HepG2 (cell line): ENCODE data around the gene TMEFF1. TPM values are rescaled to one million over a fixed set of nuclear protein-coding genes. Genes with fewer than 3 reads are reported as not detected.
A peak's percentile ranks its signal among the peaks of the same experiment; 100 is the strongest.

Experiments
- ETV5 ChIP-seq: IDR thresholded peaks from 2 replicates; pipeline ENCODE4 v1.6.1; 2018; ENCODE audit warnings: missing biosample characterization, missing genetic modification reagents, inconsistent platforms, borderline replicate concordance
- HHEX ChIP-seq: IDR thresholded peaks from 2 replicates; pipeline ENCODE4 v1.6.1; 2016; ENCODE audit warnings: control low read depth
- NPAS2 ChIP-seq: sonication (generic); formaldehyde crosslinking; IDR thresholded peaks from 2 replicates; pipeline ENCODE4 v1.8.0; 2022; ENCODE audit warnings: mild to moderate bottlenecking, missing genetic modification reagents, borderline replicate concordance
- NR2F2 ChIP-seq: IDR thresholded peaks from 2 replicates; pipeline ENCODE4 v1.6.1; 2012; ENCODE audit warnings: low read depth, inconsistent platforms, borderline replicate concordance
- NR3C1 ChIP-seq: sonication (generic); formaldehyde crosslinking; IDR thresholded peaks from 2 replicates; pipeline ENCODE4 v1.4.0; 2020; ENCODE audit warnings: missing genetic modification reagents
- PCBP2 ChIP-seq: fragments of 200-400 bp; formaldehyde crosslinking; optimal IDR thresholded peaks from 2 replicates; pipeline ENCODE3; 2018; ENCODE audit warnings: low read length, low read depth; ENCODE audit not compliant: poor library complexity, severe bottlenecking
- PHF20 ChIP-seq: sonication (generic); formaldehyde crosslinking; IDR thresholded peaks from 2 replicates; pipeline ENCODE4 v1.5.0; 2020; ENCODE audit warnings: mild to moderate bottlenecking, missing genetic modification reagents
- PRPF4 ChIP-seq: fragments of 200-400 bp; formaldehyde crosslinking; IDR thresholded peaks from 2 replicates; pipeline ENCODE4 v1.6.1; 2016; ENCODE audit warnings: low read length, low read depth; ENCODE audit not compliant: poor library complexity, severe bottlenecking
- RXRB ChIP-seq: IDR thresholded peaks from 2 replicates; pipeline ENCODE4 v1.6.1; 2016; ENCODE audit warnings: borderline replicate concordance, missing genetic modification reagents, missing compliant biosample characterization
- TARDBP ChIP-seq: sonication (generic); formaldehyde crosslinking; IDR thresholded peaks from 2 replicates; pipeline ENCODE4 v1.8.0; 2022; ENCODE audit warnings: mild to moderate bottlenecking, missing genetic modification reagents
- THAP11 ChIP-seq: IDR thresholded peaks from 2 replicates; pipeline ENCODE4 v1.6.1; 2016; ENCODE audit warnings: missing biosample characterization, missing genetic modification reagents
- YEATS4 ChIP-seq: sonication (generic); formaldehyde crosslinking; IDR thresholded peaks from 2 replicates; pipeline ENCODE4 v1.4.0; 2020; ENCODE audit warnings: missing genetic modification reagents, borderline replicate concordance
- ZBTB38 ChIP-seq: sonication (generic); formaldehyde crosslinking; IDR thresholded peaks from 2 replicates; pipeline ENCODE4 v1.5.1; 2020; ENCODE audit warnings: mild to moderate bottlenecking, missing genetic modification reagents
- ZNF546 ChIP-seq: sonication (generic); formaldehyde crosslinking; conservative IDR thresholded peaks from 2 replicates; pipeline ENCODE4 v1.8.1; 2023; ENCODE audit warnings: mild to moderate bottlenecking, missing genetic modification reagents
- polyA plus RNA-seq, 8 experiments: library from polyadenylated mRNA; depleted of rRNA in 3 of 8; stranded (reverse) in 7 of 8; unstranded in 1 of 8; fragments of >200 nt; fragmentation: Illumina TruSeq in 4 of 8; extraction: Trizol in 4 of 8; gene quantifications; 2 replicates each; pipeline versions ENCODE4 v1.2.1 to v1.2.3, GENCODE V29; 2011 to 2016; ENCODE audit warnings: low read depth in 4 of 8, missing spikeins in 1 of 8, mixed read lengths in 1 of 8; ENCODE audit not compliant: insufficient read depth in 1 of 8
- total RNA-seq, 5 experiments: library from RNA; depleted of rRNA; stranded (reverse); fragments of >200 nt; fragmentation: Illumina TruSeq; extraction: Trizol; gene quantifications; 2 replicates each; pipeline ENCODE4 v1.2.3, GENCODE V29; 2016; ENCODE audit warnings: low read depth in 1 of 5
- TF ChIP-seq, protein P1 (sequence below): IDR thresholded peaks from 2 replicates; pipeline ENCODE4 v1.6.1; 2016; ENCODE audit warnings: missing compliant biosample characterization, missing genetic modification reagents, borderline replicate concordance
- TF ChIP-seq, protein P2 (sequence below): sonication (generic); formaldehyde crosslinking; IDR thresholded peaks from 2 replicates; pipeline ENCODE4 v1.9.0; 2021; ENCODE audit warnings: mild to moderate bottlenecking, missing genetic modification reagents
- TF ChIP-seq, protein P3 (sequence below): sonication (generic); formaldehyde crosslinking; IDR thresholded peaks from 2 replicates; pipeline ENCODE4 v1.9.0; 2022; ENCODE audit warnings: missing genetic modification reagents, mild to moderate bottlenecking, borderline replicate concordance
- TF ChIP-seq, protein P4 (sequence below): sonication (generic); formaldehyde crosslinking; IDR thresholded peaks from 2 replicates; pipeline ENCODE4 v1.8.0; 2022; ENCODE audit warnings: missing genetic modification reagents, mild to moderate bottlenecking, inconsistent platforms, borderline replicate concordance

TMEFF1 gene
- total and polyA plus RNA-seq, 2 of the 13 experiments (the other 11 are each of a cell fraction or from before 2014, with no cell fraction given): 0.87 to 1.9 TPM

DNA sequence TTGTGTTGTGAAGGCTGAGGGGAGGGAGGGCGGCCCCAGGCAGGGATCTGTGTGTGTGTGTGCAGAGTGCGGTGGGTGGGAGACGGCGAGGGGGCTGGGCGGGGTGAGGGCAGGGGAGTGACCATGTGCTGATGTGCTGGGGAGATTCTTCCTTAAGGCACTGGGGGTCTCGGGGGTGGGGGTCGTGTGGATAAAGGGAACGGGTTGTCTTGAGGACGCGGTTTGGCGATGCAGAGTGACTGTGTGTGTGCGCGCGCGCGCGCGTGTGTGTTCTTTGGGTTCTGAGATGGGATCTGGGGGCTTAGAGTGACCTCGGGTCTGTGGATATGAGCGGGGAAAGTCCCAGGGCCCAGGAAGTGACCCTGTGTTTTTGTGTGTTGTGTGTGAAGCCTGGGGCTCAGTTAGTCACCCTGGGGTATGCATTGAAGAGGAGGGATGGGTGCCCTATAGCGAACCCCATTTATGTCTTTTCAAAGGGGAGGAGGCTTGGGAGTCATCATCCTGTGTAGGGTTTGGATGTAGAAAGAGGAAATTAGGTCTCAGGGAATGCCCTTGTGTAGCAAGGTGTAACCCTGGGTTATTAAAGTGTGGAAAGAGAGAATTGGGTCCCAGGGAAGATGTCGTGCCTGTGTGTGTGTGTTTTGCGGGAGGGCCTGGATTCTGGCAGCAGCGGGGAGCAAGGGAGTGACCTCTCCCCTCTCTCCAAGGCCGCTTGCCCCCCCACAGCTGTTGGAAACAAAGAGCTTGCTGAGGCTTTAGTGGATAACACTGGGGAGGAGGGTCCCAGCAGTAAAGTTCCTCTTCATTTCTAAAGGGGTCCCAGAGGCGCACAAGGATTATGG is 1.4 kb downstream of the TMEFF1 start (continued):
- TF ChIP-seq, protein P1, sequence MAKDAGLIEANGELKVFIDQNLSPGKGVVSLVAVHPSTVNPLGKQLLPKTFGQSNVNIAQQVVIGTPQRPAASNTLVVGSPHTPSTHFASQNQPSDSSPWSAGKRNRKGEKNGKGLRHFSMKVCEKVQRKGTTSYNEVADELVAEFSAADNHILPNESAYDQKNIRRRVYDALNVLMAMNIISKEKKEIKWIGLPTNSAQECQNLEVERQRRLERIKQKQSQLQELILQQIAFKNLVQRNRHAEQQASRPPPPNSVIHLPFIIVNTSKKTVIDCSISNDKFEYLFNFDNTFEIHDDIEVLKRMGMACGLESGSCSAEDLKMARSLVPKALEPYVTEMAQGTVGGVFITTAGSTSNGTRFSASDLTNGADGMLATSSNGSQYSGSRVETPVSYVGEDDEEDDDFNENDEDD (CRISPR knock-in tag): no peak
- TF ChIP-seq ETV5 (no peak), YEATS4 (CRISPR knock-in tag) (0 out of 2 replicates have a peak, but pooled peaks have one; percentile 28), ZBTB38 (CRISPR knock-in tag) (peak; percentile 64; the same call in 1 of the 2 replicates), NPAS2 (CRISPR knock-in tag) (no peak), RXRB (CRISPR knock-in tag) (no peak), HHEX (CRISPR knock-in tag) (no peak), ZNF546 (CRISPR knock-in tag) (no peak), NR3C1 (no peak), NR2F2 (no peak), PCBP2 (no peak), TARDBP (CRISPR knock-in tag) (no peak), PHF20 (CRISPR knock-in tag) (no peak), THAP11 (no peak), PRPF4 (no peak)
- TF ChIP-seq, protein P2, sequence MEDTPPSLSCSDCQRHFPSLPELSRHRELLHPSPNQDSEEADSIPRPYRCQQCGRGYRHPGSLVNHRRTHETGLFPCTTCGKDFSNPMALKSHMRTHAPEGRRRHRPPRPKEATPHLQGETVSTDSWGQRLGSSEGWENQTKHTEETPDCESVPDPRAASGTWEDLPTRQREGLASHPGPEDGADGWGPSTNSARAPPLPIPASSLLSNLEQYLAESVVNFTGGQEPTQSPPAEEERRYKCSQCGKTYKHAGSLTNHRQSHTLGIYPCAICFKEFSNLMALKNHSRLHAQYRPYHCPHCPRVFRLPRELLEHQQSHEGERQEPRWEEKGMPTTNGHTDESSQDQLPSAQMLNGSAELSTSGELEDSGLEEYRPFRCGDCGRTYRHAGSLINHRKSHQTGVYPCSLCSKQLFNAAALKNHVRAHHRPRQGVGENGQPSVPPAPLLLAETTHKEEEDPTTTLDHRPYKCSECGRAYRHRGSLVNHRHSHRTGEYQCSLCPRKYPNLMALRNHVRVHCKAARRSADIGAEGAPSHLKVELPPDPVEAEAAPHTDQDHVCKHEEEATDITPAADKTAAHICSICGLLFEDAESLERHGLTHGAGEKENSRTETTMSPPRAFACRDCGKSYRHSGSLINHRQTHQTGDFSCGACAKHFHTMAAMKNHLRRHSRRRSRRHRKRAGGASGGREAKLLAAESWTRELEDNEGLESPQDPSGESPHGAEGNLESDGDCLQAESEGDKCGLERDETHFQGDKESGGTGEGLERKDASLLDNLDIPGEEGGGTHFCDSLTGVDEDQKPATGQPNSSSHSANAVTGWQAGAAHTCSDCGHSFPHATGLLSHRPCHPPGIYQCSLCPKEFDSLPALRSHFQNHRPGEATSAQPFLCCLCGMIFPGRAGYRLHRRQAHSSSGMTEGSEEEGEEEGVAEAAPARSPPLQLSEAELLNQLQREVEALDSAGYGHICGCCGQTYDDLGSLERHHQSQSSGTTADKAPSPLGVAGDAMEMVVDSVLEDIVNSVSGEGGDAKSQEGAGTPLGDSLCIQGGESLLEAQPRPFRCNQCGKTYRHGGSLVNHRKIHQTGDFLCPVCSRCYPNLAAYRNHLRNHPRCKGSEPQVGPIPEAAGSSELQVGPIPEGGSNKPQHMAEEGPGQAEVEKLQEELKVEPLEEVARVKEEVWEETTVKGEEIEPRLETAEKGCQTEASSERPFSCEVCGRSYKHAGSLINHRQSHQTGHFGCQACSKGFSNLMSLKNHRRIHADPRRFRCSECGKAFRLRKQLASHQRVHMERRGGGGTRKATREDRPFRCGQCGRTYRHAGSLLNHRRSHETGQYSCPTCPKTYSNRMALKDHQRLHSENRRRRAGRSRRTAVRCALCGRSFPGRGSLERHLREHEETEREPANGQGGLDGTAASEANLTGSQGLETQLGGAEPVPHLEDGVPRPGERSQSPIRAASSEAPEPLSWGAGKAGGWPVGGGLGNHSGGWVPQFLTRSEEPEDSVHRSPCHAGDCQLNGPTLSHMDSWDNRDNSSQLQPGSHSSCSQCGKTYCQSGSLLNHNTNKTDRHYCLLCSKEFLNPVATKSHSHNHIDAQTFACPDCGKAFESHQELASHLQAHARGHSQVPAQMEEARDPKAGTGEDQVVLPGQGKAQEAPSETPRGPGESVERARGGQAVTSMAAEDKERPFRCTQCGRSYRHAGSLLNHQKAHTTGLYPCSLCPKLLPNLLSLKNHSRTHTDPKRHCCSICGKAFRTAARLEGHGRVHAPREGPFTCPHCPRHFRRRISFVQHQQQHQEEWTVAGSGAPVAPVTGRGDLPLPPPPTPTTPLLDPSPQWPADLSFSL: 0 out of 2 replicates have a peak, but pooled peaks have one; percentile 40
- TF ChIP-seq, protein P3, sequence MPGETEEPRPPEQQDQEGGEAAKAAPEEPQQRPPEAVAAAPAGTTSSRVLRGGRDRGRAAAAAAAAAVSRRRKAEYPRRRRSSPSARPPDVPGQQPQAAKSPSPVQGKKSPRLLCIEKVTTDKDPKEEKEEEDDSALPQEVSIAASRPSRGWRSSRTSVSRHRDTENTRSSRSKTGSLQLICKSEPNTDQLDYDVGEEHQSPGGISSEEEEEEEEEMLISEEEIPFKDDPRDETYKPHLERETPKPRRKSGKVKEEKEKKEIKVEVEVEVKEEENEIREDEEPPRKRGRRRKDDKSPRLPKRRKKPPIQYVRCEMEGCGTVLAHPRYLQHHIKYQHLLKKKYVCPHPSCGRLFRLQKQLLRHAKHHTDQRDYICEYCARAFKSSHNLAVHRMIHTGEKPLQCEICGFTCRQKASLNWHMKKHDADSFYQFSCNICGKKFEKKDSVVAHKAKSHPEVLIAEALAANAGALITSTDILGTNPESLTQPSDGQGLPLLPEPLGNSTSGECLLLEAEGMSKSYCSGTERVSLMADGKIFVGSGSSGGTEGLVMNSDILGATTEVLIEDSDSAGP (CRISPR knock-in tag): no peak
- TF ChIP-seq, protein P4, sequence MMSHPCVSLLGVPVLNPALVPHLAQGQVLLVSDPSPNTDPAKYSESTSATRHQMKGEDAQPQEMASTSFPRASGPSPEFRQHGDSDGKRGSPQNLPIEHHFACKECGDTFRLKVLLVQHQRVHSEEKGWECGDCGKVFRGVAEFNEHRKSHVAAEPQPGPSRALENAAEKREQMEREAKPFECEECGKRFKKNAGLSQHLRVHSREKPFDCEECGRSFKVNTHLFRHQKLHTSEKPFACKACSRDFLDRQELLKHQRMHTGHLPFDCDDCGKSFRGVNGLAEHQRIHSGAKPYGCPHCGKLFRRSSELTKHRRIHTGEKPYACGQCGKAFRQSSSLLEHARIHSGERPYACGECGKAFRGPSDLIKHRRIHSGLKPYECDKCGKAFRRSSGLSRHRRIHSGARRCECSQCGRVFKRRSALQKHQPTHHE (CRISPR knock-in tag): no peak
